WTC11 (cell line): ENCODE results near the gene BCOR. TPM values are rescaled to one million over a fixed set of nuclear protein-coding genes. Genes with fewer than 3 reads are reported as not detected.

ENCODE experiments used
- ATAC-seq: fragments of 200-7000 bp; cut with Tn5 transposase; 2 replicates; pipeline ENCODE4 v1.10.0; 2021; ENCODE audit warnings: mild to moderate bottlenecking, moderate library complexity
- CTCF ChIA-PET: fragments of 300-600 bp; sonication (Branson Sonifier 250); formaldehyde crosslinking; loops from one replicate; lab custom pipeline; 2021; ENCODE audit warnings: antibody characterized with exemption; lab: Charles Lee
- POLR2A ChIA-PET: fragments of 350-600 bp; sonication (Branson Sonifier 250); formaldehyde crosslinking; loops from one replicate; lab custom pipeline; 2021; ENCODE audit warnings: antibody characterized with exemption; lab: Charles Lee
- DNase-seq: peaks from one replicate; pipeline ENCODE4 v3.0.0; 2021; ENCODE audit warnings: low spot score
- H3K27ac Mint-ChIP-seq: 2 replicates; pipeline ENCODE4 v1.8.0; 2021; ENCODE audit warnings: mixed read lengths
- H3K27me3 Mint-ChIP-seq: 2 replicates; pipeline ENCODE4 v1.8.0; 2021; ENCODE audit warnings: low read depth, mild to moderate bottlenecking, moderate library complexity, mixed read lengths
- H3K36me3 Mint-ChIP-seq: 2 replicates; pipeline ENCODE4 v1.8.0; 2021; ENCODE audit warnings: mixed read lengths
- H3K4me1 Mint-ChIP-seq: 2 replicates; pipeline ENCODE4 v1.8.0; 2022; ENCODE audit warnings: mixed read lengths
- H3K4me3 Mint-ChIP-seq: 2 replicates; pipeline ENCODE4 v1.8.0; 2021; ENCODE audit warnings: mild to moderate bottlenecking, moderate library complexity, mixed read lengths
- H3K9me3 Mint-ChIP-seq: 2 replicates; pipeline ENCODE4 v1.8.0; 2021; ENCODE audit warnings: mixed read lengths
- ATF1 ChIP-seq: sonication (generic); formaldehyde crosslinking; IDR thresholded peaks from 2 replicates; pipeline ENCODE4 v1.8.1; 2023; ENCODE audit warnings: mild to moderate bottlenecking, moderate library complexity, missing genetic modification reagents
- CREB1 ChIP-seq: sonication (generic); formaldehyde crosslinking; IDR thresholded peaks from 2 replicates; pipeline ENCODE4 v1.8.0; 2023; ENCODE audit warnings: mild to moderate bottlenecking, missing genetic modification reagents
- EMX1 ChIP-seq: fragments of 250-450 bp; sonication (Bioruptor Pico); IDR thresholded peaks from 2 replicates; pipeline ENCODE4 v1.8.0; 2021; ENCODE audit warnings: mild to moderate bottlenecking
- GABPB1 ChIP-seq: sonication (generic); formaldehyde crosslinking; IDR thresholded peaks from 2 replicates; pipeline ENCODE4 v1.8.1; 2023; ENCODE audit warnings: mild to moderate bottlenecking, missing genetic modification reagents
- HMGXB4 ChIP-seq: sonication (generic); formaldehyde crosslinking; IDR thresholded peaks from 2 replicates; pipeline ENCODE4 v1.8.1; 2023; ENCODE audit warnings: mild to moderate bottlenecking, moderate library complexity, missing genetic modification reagents
- IRF2 ChIP-seq: sonication (generic); formaldehyde crosslinking; IDR thresholded peaks from 2 replicates; pipeline ENCODE4 v1.8.0; 2022; ENCODE audit warnings: low read depth, missing genetic modification reagents, borderline replicate concordance
- JAZF1 ChIP-seq: fragments of 250-450 bp; sonication (Bioruptor Pico); IDR thresholded peaks from 2 replicates; pipeline ENCODE4 v1.9.0; 2021; ENCODE audit warnings: moderate library complexity, mild to moderate bottlenecking, inconsistent platforms
- NR3C1 ChIP-seq: sonication (generic); formaldehyde crosslinking; conservative IDR thresholded peaks from 2 replicates; pipeline ENCODE4 v1.8.1; 2023; ENCODE audit warnings: low read depth, mild to moderate bottlenecking, missing genetic modification reagents
- SOX15 ChIP-seq: fragments of 250-450 bp; sonication (Bioruptor Pico); IDR thresholded peaks from 2 replicates; pipeline ENCODE4 v1.9.0; 2021; ENCODE audit warnings: mild to moderate bottlenecking
- STAT6 ChIP-seq: sonication (generic); formaldehyde crosslinking; conservative IDR thresholded peaks from 2 replicates; pipeline ENCODE4 v1.8.1; 2023; ENCODE audit warnings: mild to moderate bottlenecking, low read depth, missing genetic modification reagents, moderate library complexity
- TP53 ChIP-seq: sonication (generic); formaldehyde crosslinking; IDR thresholded peaks from 2 replicates; pipeline ENCODE4 v1.8.1; 2023; ENCODE audit warnings: mild to moderate bottlenecking, missing genetic modification reagents
- USF2 ChIP-seq: sonication (generic); formaldehyde crosslinking; IDR thresholded peaks from 2 replicates; pipeline ENCODE4 v1.8.1; 2023; ENCODE audit warnings: mild to moderate bottlenecking, missing genetic modification reagents, moderate library complexity
- ZNF121 ChIP-seq: sonication (generic); formaldehyde crosslinking; IDR thresholded peaks from 2 replicates; pipeline ENCODE4 v1.8.0; 2023; ENCODE audit warnings: missing genetic modification reagents
- ZNF138 ChIP-seq: sonication (generic); formaldehyde crosslinking; conservative IDR thresholded peaks from 2 replicates; pipeline ENCODE4 v1.8.1; 2022; ENCODE audit warnings: mild to moderate bottlenecking, moderate library complexity, missing genetic modification reagents
- ZNF232 ChIP-seq: sonication (generic); formaldehyde crosslinking; IDR thresholded peaks from 2 replicates; pipeline ENCODE4 v1.8.0; 2022; ENCODE audit warnings: mild to moderate bottlenecking, missing genetic modification reagents
- ZNF263 ChIP-seq: sonication (generic); formaldehyde crosslinking; IDR thresholded peaks from 2 replicates; pipeline ENCODE4 v1.8.1; 2022; ENCODE audit warnings: low read depth, mild to moderate bottlenecking, moderate library complexity, missing genetic modification reagents
- ZNF396 ChIP-seq: fragments of 250-450 bp; sonication (Bioruptor Pico); IDR thresholded peaks from 2 replicates; pipeline ENCODE4 v1.8.0; 2021; ENCODE audit warnings: mild to moderate bottlenecking, moderate library complexity, borderline replicate concordance
- total RNA-seq: library from RNA; stranded (reverse); gene quantifications from 3 replicates; pipeline ENCODE4 v1.2.3, GENCODE V29; 2021
- TF ChIP-seq, protein P1 (sequence below): sonication (generic); formaldehyde crosslinking; IDR thresholded peaks from 2 replicates; pipeline ENCODE4 v1.8.1; 2022; ENCODE audit warnings: missing genetic modification reagents, borderline replicate concordance
- TF ChIP-seq, protein P2 (sequence below): sonication (generic); formaldehyde crosslinking; IDR thresholded peaks from 2 replicates; pipeline ENCODE4 v1.8.0; 2023; ENCODE audit warnings: mild to moderate bottlenecking, missing genetic modification reagents

The BCOR gene
- total RNA-seq, 1 experiment from 2014 or later: 44.5 TPM

DNA sequence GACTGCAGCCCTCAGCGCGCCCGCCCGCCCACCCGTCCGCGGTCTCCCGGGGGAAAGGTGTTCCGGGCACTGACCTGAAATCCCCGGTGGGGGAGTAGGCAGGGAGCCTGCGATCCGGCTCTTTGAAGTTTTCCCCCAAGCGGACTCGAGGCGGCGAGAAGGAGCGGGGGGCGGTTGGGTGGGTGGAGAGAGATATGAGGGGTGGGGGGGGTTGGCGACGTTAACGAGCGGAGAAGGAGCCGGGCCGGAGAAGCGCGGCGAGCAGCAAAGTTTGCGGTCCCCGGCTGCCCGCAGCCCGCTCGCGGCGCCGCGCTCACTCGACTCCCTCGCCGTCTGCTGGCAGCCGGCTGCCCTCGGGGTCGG lies 636 bp downstream of the BCOR start:
- peaks cover 8% of the 10 kb centered on the region; the same call in 1 of the 2 replicates for H3K36me3 Mint-ChIP-seq
- TF ChIP-seq, protein P1, sequence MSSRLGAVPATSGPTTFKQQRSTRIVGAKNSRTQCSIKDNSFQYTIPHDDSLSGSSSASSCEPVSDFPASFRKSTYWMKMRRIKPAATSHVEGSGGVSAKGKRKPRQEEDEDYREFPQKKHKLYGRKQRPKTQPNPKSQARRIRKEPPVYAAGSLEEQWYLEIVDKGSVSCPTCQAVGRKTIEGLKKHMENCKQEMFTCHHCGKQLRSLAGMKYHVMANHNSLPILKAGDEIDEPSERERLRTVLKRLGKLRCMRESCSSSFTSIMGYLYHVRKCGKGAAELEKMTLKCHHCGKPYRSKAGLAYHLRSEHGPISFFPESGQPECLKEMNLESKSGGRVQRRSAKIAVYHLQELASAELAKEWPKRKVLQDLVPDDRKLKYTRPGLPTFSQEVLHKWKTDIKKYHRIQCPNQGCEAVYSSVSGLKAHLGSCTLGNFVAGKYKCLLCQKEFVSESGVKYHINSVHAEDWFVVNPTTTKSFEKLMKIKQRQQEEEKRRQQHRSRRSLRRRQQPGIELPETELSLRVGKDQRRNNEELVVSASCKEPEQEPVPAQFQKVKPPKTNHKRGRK: no peak
- TF ChIP-seq IRF2 (no peak), USF2 (CRISPR knock-in tag) (no peak), TP53 (CRISPR knock-in tag) (no peak), ZNF121 (no peak), ATF1 (CRISPR knock-in tag) (no peak), JAZF1 (CRISPR knock-in tag) (no peak), CREB1 (CRISPR knock-in tag) (no peak), HMGXB4 (no peak), GABPB1 (CRISPR knock-in tag) (no peak), ZNF232 (CRISPR knock-in tag) (no peak), NR3C1 (no peak), ZNF138 (CRISPR knock-in tag) (no peak), ZNF263 (CRISPR knock-in tag) (no peak), SOX15 (CRISPR knock-in tag) (no peak), EMX1 (no peak), ZNF396 (CRISPR knock-in tag) (no peak), STAT6 (CRISPR knock-in tag) (no peak)
- TF ChIP-seq, protein P2, sequence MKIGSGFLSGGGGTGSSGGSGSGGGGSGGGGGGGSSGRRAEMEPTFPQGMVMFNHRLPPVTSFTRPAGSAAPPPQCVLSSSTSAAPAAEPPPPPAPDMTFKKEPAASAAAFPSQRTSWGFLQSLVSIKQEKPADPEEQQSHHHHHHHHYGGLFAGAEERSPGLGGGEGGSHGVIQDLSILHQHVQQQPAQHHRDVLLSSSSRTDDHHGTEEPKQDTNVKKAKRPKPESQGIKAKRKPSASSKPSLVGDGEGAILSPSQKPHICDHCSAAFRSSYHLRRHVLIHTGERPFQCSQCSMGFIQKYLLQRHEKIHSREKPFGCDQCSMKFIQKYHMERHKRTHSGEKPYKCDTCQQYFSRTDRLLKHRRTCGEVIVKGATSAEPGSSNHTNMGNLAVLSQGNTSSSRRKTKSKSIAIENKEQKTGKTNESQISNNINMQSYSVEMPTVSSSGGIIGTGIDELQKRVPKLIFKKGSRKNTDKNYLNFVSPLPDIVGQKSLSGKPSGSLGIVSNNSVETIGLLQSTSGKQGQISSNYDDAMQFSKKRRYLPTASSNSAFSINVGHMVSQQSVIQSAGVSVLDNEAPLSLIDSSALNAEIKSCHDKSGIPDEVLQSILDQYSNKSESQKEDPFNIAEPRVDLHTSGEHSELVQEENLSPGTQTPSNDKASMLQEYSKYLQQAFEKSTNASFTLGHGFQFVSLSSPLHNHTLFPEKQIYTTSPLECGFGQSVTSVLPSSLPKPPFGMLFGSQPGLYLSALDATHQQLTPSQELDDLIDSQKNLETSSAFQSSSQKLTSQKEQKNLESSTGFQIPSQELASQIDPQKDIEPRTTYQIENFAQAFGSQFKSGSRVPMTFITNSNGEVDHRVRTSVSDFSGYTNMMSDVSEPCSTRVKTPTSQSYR (CRISPR knock-in tag): no peak
- no peak overlapping the region for H3K27ac Mint-ChIP-seq
- H3K4me3 Mint-ChIP-seq: peak overlapping the region; percentile 44
- no peaks in the 10 kb centered on the region for H3K9me3 Mint-ChIP-seq
- peaks cover 30% of the 10 kb centered on the region for H3K4me1 Mint-ChIP-seq
- DNase-seq (no peak), ATAC-seq (no peak)
- H3K27me3 Mint-ChIP-seq: peaks cover 22% of the 10 kb centered on the region
- CTCF ChIA-PET: interaction anchor here (0.7 to 2.2 kb wide), 4 partner anchors 49 to 91 kb away, joined by 3 to 12 read pairs (median 6); no protein-coding TSS in a partner anchor
- POLR2A ChIA-PET: interaction anchor here (0.9 to 1.8 kb wide), 5 partner anchors 11 to 89 kb away, joined by 3 to 8 read pairs (median 6); no protein-coding TSS in a partner anchor
